Right lobe of liver (tissue), 6 donors: ENCODE measurements around the gene SEMG2. TPM values are rescaled to one million over a fixed set of nuclear protein-coding genes. Genes with fewer than 3 reads are reported as not detected.

Experiments used
- ATAC-seq, 4 donors: fragments of 200-7000 bp; cut with Tn5 transposase; one replicate each; pipeline ENCODE4 v1.9.1; 2020; ENCODE audit warnings: mild to moderate bottlenecking in 4 of 4, moderate library complexity in 4 of 4
- DNase-seq, 3 donors: peaks; one replicate each; pipeline ENCODE4 v3.0.0-alpha.2; 2020
- H3K27ac ChIP-seq, 3 donors: fragments of 200-600 bp; one replicate each; pipeline ENCODE4 v1.8.0; 2022
- H3K27me3 ChIP-seq, 2 donors: fragments of 200-600 bp; one replicate each; pipeline ENCODE4 v1.8.0; 2022
- H3K36me3 ChIP-seq, 4 donors: fragments of 200-600 bp; sonication (generic) in 1 of 4; one replicate each; pipeline versions ENCODE4 v1.5.1 to v1.8.0; 2017 to 2022; ENCODE audit warnings: control low read depth in 1 of 4
- H3K4me1 ChIP-seq, 4 donors: fragments of 200-600 bp; sonication (generic) in 1 of 4; one replicate each; pipeline versions ENCODE4 v1.5.1 to v1.8.0; 2017 to 2022; ENCODE audit warnings: control low read depth in 1 of 4
- H3K4me3 ChIP-seq, 3 donors: fragments of 200-600 bp; one replicate each; pipeline ENCODE4 v1.8.0; 2022
- H3K9me3 ChIP-seq, 4 donors: fragments of 200-600 bp; sonication (generic) in 1 of 4; one replicate each; pipeline versions ENCODE4 v1.5.1 to v1.8.0; 2017 to 2022; ENCODE audit warnings: control low read depth in 1 of 4
- CTCF ChIP-seq, 4 donors: fragments of 200-600 bp in 3 of 4; fragments of 450-650 bp in 1 of 4; IDR thresholded peaks; one replicate each; pipeline versions ENCODE4 v1.5.1 to v1.8.0; 2016 to 2022; ENCODE audit warnings: antibody characterized with exemption in 4 of 4, mild to moderate bottlenecking in 2 of 4
- POLR2A ChIP-seq: fragments of 450-650 bp; IDR thresholded peaks from one replicate; pipeline ENCODE4 v1.6.1; 2017; ENCODE audit warnings: antibody characterized with exemption, mild to moderate bottlenecking
- WGBS: methylation state at CpG from one replicate; pipeline ENCODE4 v1.1.6; 2018; ENCODE audit warnings: low coverage, low lambda C conversion rate; ENCODE audit not compliant: insufficient coverage; ENCODE audit errors: missing lambda C conversion rate; 5-methylcytosine and 5-hydroxymethylcytosine counted together
- intact Hi-C, 2 donors: fragments of 100-400 bp; cut with DNase I; formaldehyde crosslinking; loops; one replicate each; pipeline versions ENCODE4 v1.11.2 to v1.14.1; 2022
- total RNA-seq, 6 experiments: library from RNA; depleted of rRNA in 2 of 6; stranded (reverse); fragments of >200 nt in 2 of 6; fragmentation: NEBNext Ultra II Directional in 3 of 6; extraction: Animal tissue kit (Norgen Biotek cat#: 25700) in 3 of 6; gene quantifications; one replicate each; pipeline versions ENCODE4 v1.1.0 to v1.2.4, GENCODE V29; 2016 to 2023
- donor health status: DM: no; HTN: yes; CAD: no.
- donor health status: DM: no; HTN: no; CAD: no.
- donor health status: DM: no; HTN: no; CAD: no.
- donor health status: DM: no; HTN: yes; CAD: no.
- donor health status: DM: no; HTN: yes; CAD: no.

The SEMG2 gene
- total RNA-seq, 6 experiments from 2014 or later = not detected

DNA sequence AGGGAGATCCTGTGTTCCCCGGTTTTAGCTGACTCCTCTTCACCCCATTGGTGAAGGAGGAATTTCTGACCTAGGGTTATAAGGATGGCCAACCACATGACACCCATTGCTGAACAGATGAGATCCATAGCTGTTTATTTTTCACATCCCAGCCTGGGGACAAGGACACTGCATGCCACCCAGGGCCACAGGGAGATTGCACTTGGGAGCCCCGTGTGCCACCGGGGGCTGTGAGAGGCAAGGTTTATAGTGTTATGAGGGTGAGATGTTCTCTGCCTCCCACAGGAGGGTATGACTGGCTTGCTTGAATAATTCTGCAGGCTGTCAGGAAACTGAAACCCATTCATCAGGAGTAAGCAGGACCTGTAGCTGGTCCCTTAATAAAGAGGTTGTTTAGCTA, 47.9 kb downstream of the SEMG2 start:
- 76% methylated on average over 3 of the region's 3 CpGs for WGBS
- H3K27ac ChIP-seq = no peak overlapping the region
- intact Hi-C loops = no loop called here
- H3K27me3 ChIP-seq = no peaks in the 10 kb centered on the region
- TF ChIP-seq POLR2A = no peak
- no peak for TF ChIP-seq CTCF (IDR thresholded peaks at IDR 0.05)
- no peaks in the 10 kb centered on the region for H3K9me3 ChIP-seq
- no peak for ATAC-seq
- DNase-seq = no peak
- no peaks in the 10 kb centered on the region for H3K4me1 ChIP-seq
- no peak overlapping the region for H3K4me3 ChIP-seq
- H3K36me3 ChIP-seq = no peaks in the 10 kb centered on the region

DNA sequence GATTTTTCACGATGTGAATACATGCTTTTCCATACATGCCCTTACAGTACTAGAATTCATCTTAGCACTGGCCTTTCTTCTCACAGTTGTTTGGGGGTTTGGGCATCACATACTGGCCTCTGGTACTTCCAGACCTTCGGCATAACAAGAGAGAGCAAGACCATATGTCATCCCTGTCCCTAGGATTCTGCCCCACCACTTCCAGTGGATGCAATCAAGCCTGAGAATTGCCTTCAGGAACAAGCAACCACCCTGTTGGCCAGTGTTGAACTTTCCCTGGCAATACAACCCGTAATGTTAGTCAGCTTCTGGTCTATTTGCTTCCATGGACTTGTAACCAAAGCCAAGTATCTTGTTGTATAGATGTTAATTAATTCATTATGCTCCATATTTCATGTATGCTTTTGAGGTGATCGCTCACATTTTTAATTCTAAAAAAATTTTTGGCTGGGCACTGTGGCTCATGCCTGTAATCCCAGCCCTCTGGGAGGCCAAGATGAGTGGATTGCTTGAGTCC, 48.6 kb downstream of the SEMG2 start:
- Histone ChIP-seq H3K27me3 (no peaks in the 10 kb centered on the region), H3K36me3 (no peaks in the 10 kb centered on the region), H3K9me3 (no peaks in the 10 kb centered on the region), H3K27ac (no peak overlapping the region), H3K4me1 (no peaks in the 10 kb centered on the region), H3K4me3 (no peak overlapping the region)
- ATAC-seq = no peak
- intact Hi-C loops = no loop called here
- DNase-seq = no peak
- no peak for TF ChIP-seq POLR2A
- WGBS = 84% methylated on average over 3 of the region's 4 CpGs

Other genes with a start within 250 kb of the SEMG2 start
- gene KCNS1, start 120.2 kb upstream of the SEMG2 start, total RNA-seq = under 1 TPM in 1 of 6 experiments, not detected in 5; 0.12 TPM
- gene WFDC5, start 106.2 kb upstream of the SEMG2 start, total RNA-seq = not detected
- gene WFDC12, start 96.9 kb upstream of the SEMG2 start, total RNA-seq = not detected
- gene PI3, start 46.5 kb upstream of the SEMG2 start, total RNA-seq = not detected
- not detected for gene SEMG1, start 14.3 kb upstream of the SEMG2 start, total RNA-seq
- 100 to 1,000 TPM in 5 of 6 experiments, 10 to 100 TPM in 1; 51.9 to 197 (median 169) TPM for gene SLPI, start 33.2 kb downstream of the SEMG2 start, total RNA-seq
- gene RBPJL, start 85.5 kb downstream of the SEMG2 start, total RNA-seq = not detected
- not detected for gene MATN4, start 86.9 kb downstream of the SEMG2 start, total RNA-seq
- gene SDC4, start 127.1 kb downstream of the SEMG2 start, total RNA-seq = 100 to 1,000 TPM in 4 of 6 experiments, 10 to 100 TPM in 2; 84.3 to 373 (median 116) TPM
- gene SYS1, start 141.8 kb downstream of the SEMG2 start, total RNA-seq = 10 to 100 TPM; 16.6 to 26.2 (median 20.8) TPM
- gene TP53TG5, start 157.0 kb downstream of the SEMG2 start, total RNA-seq = not detected
- 1 to 10 TPM; 2.3 to 5.3 (median 3.3) TPM for gene DBNDD2, start 186.9 kb downstream of the SEMG2 start, total RNA-seq
- 10 to 100 TPM; 35.7 to 58.4 (median 40.5) TPM for gene PIGT, start 194.8 kb downstream of the SEMG2 start, total RNA-seq
- 1 to 10 TPM in 4 of 6 experiments, under 1 TPM in 1, not detected in 1; 0.77 to 2.8 (median 1.8) TPM for gene WFDC2, start 248.4 kb downstream of the SEMG2 start, total RNA-seq